HepG2 (cell line): ENCODE measurements around the gene PTPN13. TPM values are rescaled to one million over a fixed set of nuclear protein-coding genes. Genes with fewer than 3 reads are reported as not detected.

ENCODE experiments used
- ATAC-seq: fragments of 200-7000 bp; cut with Tn5 transposase; 3 replicates; pipeline ENCODE4 v1.9.1; 2020; ENCODE audit warnings: mild to moderate bottlenecking, moderate library complexity
- BruUV-seq: library from RNA; stranded (reverse); fragments of 400-500 nt; replicated peaks from 2 replicates; lab custom pipeline; 2021; lab: Mats Ljungman, UMichigan
- CTCF ChIA-PET: fragments of 300-600 bp; formaldehyde crosslinking; extraction: SDS; loops from one replicate; lab custom pipeline; 2021; ENCODE audit warnings: low total read pairs, inconsistent platforms, low intra/inter-chr PET ratio; lab: Yijun Ruan, JAX
- POLR2A ChIA-PET: fragments of 350-600 bp; sonication (Branson Sonifier 250); formaldehyde crosslinking; loops from one replicate; lab custom pipeline; 2020; ENCODE audit warnings: antibody characterized with exemption, inconsistent platforms; lab: Yijun Ruan, JAX
- DNase-seq: peaks from one replicate; pipeline ENCODE4 v3.0.0-alpha.2; 2015; ENCODE audit warnings: low spot score
- FAIRE-seq: peaks from 3 replicates; lab custom pipeline; 2011; peaks lifted over from hg19 to GRCh38; lab: Jason Lieb, UNC
- H2AFZ ChIP-seq: one replicate; pipeline ENCODE4 v1.6.1; 2011; ENCODE audit warnings: low read length, inconsistent platforms
- H3K27ac ChIP-seq: fragments of 300-600 bp; 3 replicates; pipeline ENCODE4 v1.8.0; 2011; ENCODE audit warnings: mixed run types, mild to moderate bottlenecking, mixed read lengths, low read length, inconsistent platforms; ENCODE audit not compliant: insufficient read depth; ENCODE audit errors: extremely low read length
- H3K27me3 ChIP-seq, 2 experiments: fragments of 200-600 bp in 1 of 2; 2 replicates in 1 of 2; 3 replicates in 1 of 2; pipeline versions ENCODE4 v1.6.0 to v1.8.0; 2011; ENCODE audit warnings: low read length in 2 of 2, mild to moderate bottlenecking in 2 of 2, moderate library complexity in 2 of 2, inconsistent platforms in 1 of 2; ENCODE audit not compliant: insufficient read depth in 2 of 2, control insufficient read depth in 1 of 2
- H3K36me3 ChIP-seq, 2 experiments: fragments of 200-600 bp in 1 of 2; replicated peaks in 1 of 2; 2 replicates in 1 of 2; 3 replicates in 1 of 2; pipeline versions ENCODE4 v1.5.1 to v1.8.0; 2011; ENCODE audit warnings: low read length in 2 of 2, inconsistent platforms in 1 of 2; ENCODE audit not compliant: insufficient read depth in 2 of 2, control insufficient read depth in 1 of 2
- H3K4me1 ChIP-seq: 2 replicates; pipeline ENCODE4 v1.5.1; 2012; ENCODE audit warnings: low read length, inconsistent platforms; ENCODE audit not compliant: insufficient read depth
- H3K4me2 ChIP-seq: 2 replicates; pipeline ENCODE4 v1.6.0; 2011; ENCODE audit warnings: low read depth, low read length, inconsistent platforms
- H3K4me3 ChIP-seq, 3 experiments: fragments of 200-600 bp in 1 of 3; sonication (generic), shearing (Covaris generic) in 1 of 3; replicated peaks in 1 of 3; 2 replicates each; pipeline ENCODE4 v1.5.1; 2011 to 2016; ENCODE audit warnings: low read length in 3 of 3, inconsistent platforms in 2 of 3, low read depth in 2 of 3, mild to moderate bottlenecking in 2 of 3, control low read depth in 1 of 3, mixed read lengths in 1 of 3; ENCODE audit not compliant: insufficient read depth in 1 of 3
- H3K79me2 ChIP-seq: one replicate; pipeline ENCODE4 v1.6.1; 2011; ENCODE audit warnings: low read length, inconsistent platforms; ENCODE audit not compliant: insufficient read depth
- H3K9ac ChIP-seq: 2 replicates; pipeline ENCODE4 v1.6.0; 2011; ENCODE audit warnings: mild to moderate bottlenecking, low read depth, low read length, inconsistent platforms; ENCODE audit not compliant: insufficient read depth
- H3K9me3 ChIP-seq: 2 replicates; pipeline ENCODE4 v1.5.1; 2012; ENCODE audit warnings: mild to moderate bottlenecking, low read length
- H4K20me1 ChIP-seq: 2 replicates; pipeline ENCODE4 v1.6.0; 2011; ENCODE audit warnings: inconsistent platforms, mild to moderate bottlenecking, low read length, moderate library complexity; ENCODE audit not compliant: insufficient read depth
- DDIT3 ChIP-seq: sonication (generic); formaldehyde crosslinking; IDR thresholded peaks from 2 replicates; pipeline ENCODE4 v1.4.0; 2020; ENCODE audit warnings: mild to moderate bottlenecking, missing genetic modification reagents
- FOSL2 ChIP-seq: sonication (generic); formaldehyde crosslinking; IDR thresholded peaks from 2 replicates; pipeline ENCODE4 v1.4.0; 2020; ENCODE audit warnings: missing genetic modification reagents
- NCOA2 ChIP-seq: sonication (generic); formaldehyde crosslinking; IDR thresholded peaks from 2 replicates; pipeline ENCODE4 v1.8.0; 2022; ENCODE audit warnings: inconsistent platforms
- RARA ChIP-seq: IDR thresholded peaks from 2 replicates; pipeline ENCODE4 v1.6.1; 2016; ENCODE audit warnings: missing genetic modification reagents, missing compliant biosample characterization
- ZC3H4 ChIP-seq: sonication (generic); formaldehyde crosslinking; IDR thresholded peaks from 2 replicates; pipeline ENCODE4 v1.4.0; 2020; ENCODE audit warnings: missing genetic modification reagents, borderline replicate concordance
- ZNF597 ChIP-seq: sonication (generic); formaldehyde crosslinking; IDR thresholded peaks from 2 replicates; pipeline ENCODE4 v1.5.0; 2020; ENCODE audit warnings: missing genetic modification reagents
- ZNF670 ChIP-seq: sonication (generic); formaldehyde crosslinking; IDR thresholded peaks from 2 replicates; pipeline ENCODE4 v1.8.0; 2022; ENCODE audit warnings: mild to moderate bottlenecking, missing genetic modification reagents, borderline replicate concordance
- WGBS: methylation state at CpG from one replicate; pipeline ENCODE4 v1.1.6; 2017; ENCODE audit warnings: low lambda C conversion rate; 5-methylcytosine and 5-hydroxymethylcytosine counted together
- in situ Hi-C: cut with HindIII; loops from 2 replicates; pipeline ENCODE4 v1.10.0; 2017; ENCODE audit warnings: low pct_unique_long_range_greater_than_20kb; ENCODE audit not compliant: extremely low pct_ligation_motif_present
- intact Hi-C: fragments of 100-400 bp; cut with micrococcal nuclease; formaldehyde crosslinking; loops from one replicate; pipeline ENCODE4 v1.10.0; 2022; ENCODE audit not compliant: unreplicated experiment
- polyA plus RNA-seq, 8 experiments: library from polyadenylated mRNA; depleted of rRNA in 3 of 8; stranded (reverse) in 7 of 8; unstranded in 1 of 8; fragments of >200 nt; fragmentation: Illumina TruSeq in 4 of 8; extraction: Trizol in 4 of 8; gene quantifications; 2 replicates each; pipeline versions ENCODE4 v1.2.1 to v1.2.3, GENCODE V29; 2011 to 2016; ENCODE audit warnings: low read depth in 4 of 8, missing spikeins in 1 of 8, mixed read lengths in 1 of 8; ENCODE audit not compliant: insufficient read depth in 1 of 8
- total RNA-seq, 5 experiments: library from RNA; depleted of rRNA; stranded (reverse); fragments of >200 nt; fragmentation: Illumina TruSeq; extraction: Trizol; gene quantifications; 2 replicates each; pipeline ENCODE4 v1.2.3, GENCODE V29; 2016; ENCODE audit warnings: low read depth in 1 of 5

PTPN13 gene
- total and polyA plus RNA-seq, 2 of the 13 experiments (the other 11 are each of a cell fraction or from before 2014, with no cell fraction given) = not detected

DNA sequence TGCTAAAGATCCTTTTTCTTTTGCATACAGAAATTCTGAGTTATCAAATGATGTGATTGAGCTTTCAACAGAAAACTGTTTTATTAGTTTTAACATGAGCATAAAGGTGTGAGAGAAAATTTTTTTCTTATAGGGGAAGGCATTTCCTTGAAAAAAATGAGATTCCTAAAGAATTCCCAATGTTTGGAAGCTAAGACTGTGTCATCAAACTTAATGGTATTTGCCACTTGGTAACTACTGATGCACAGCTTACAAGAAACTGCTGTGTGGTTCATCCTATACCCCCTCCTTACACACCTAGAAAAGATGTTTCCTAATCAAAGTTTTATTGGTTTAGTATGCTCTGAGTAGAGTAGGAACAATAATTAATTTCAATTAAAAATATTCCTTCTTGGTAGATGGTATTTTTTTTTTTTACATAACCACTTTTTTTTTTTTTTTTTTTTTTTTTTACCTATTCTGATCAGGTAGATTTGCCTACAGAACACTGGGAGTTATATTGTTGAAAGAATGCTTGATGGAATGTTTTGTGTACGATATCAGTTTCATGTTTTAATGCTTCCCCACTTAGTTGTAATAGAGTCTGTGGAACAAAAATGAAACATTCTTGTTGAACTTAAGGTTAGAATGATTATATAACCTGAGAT is 6.0 kb downstream of the PTPN13 start:
- H3K27me3 ChIP-seq = peaks cover 0 to 6% of the 10 kb centered on the region in 2 experiments; a peak in 2 of 5 replicates
- FAIRE-seq (no peak), DNase-seq (no peak), ATAC-seq (no peak)
- 2% methylated on average over 1 of the region's 1 CpG for WGBS
- no peak for TF ChIP-seq ZNF670
- no peak for TF ChIP-seq FOSL2 (CRISPR knock-in tag)
- no peak for TF ChIP-seq DDIT3 (CRISPR knock-in tag)
- TF ChIP-seq ZC3H4 = no peak
- no peak for TF ChIP-seq RARA (CRISPR knock-in tag)
- TF ChIP-seq NCOA2 (CRISPR knock-in tag) = no peak
- no peak overlapping the region for H2AFZ ChIP-seq
- intact Hi-C loops = no loop called here
- no peak overlapping the region for H3K4me2 ChIP-seq
- BruUV-seq = no TSS peak
- no peaks in the 10 kb centered on the region for H3K9me3 ChIP-seq
- no peaks in the 10 kb centered on the region for H4K20me1 ChIP-seq
- POLR2A ChIA-PET = no interaction called here
- no peaks in the 10 kb centered on the region for H3K36me3 ChIP-seq
- CTCF ChIA-PET = no interaction called here
- no peak overlapping the region for H3K9ac ChIP-seq
- no peak overlapping the region for H3K27ac ChIP-seq
- no peaks in the 10 kb centered on the region for H3K4me1 ChIP-seq
- no peaks in the 10 kb centered on the region for H3K79me2 ChIP-seq
- no peak overlapping the region for H3K4me3 ChIP-seq
- in situ Hi-C loops = no loop called here

DNA sequence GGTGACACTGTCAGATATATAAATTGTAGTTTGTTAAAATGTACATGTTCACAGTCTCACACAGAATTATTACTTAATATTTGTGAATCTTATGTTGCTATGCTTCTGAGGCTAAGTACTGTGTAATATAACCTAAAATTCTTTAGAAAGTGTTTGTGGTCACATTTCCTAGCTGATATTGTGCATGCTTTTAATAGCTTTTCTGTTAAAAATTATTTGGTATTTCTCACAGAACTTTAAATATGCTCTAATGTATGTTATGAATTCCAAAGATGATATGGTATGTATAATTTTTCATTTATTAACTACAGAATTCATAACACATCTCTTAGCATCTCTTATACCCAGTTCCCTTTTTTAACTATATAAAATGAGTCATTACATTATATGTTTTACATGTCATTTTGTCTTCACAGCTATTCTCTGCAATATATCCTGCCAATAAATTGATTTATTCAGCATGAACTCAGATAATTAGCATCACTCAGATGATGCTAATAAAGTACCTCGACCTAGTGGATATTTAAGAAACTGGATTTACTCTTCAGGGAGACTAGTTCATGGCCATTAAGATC is 9.3 kb downstream of the PTPN13 start:
- no peak overlapping the region for H2AFZ ChIP-seq
- H3K79me2 ChIP-seq = no peaks in the 10 kb centered on the region
- no peak overlapping the region for H3K4me3 ChIP-seq
- no TSS peak for BruUV-seq
- H3K4me2 ChIP-seq = no peak overlapping the region
- 0% methylated on average over 1 of the region's 1 CpG for WGBS
- no peak overlapping the region for H3K27ac ChIP-seq
- DNase-seq = no peak
- in situ Hi-C loops = no loop called here
- ChIA-PET POLR2A (no interaction called here), CTCF (no interaction called here)
- no peaks in the 10 kb centered on the region for H3K36me3 ChIP-seq
- no peaks in the 10 kb centered on the region for H4K20me1 ChIP-seq
- TF ChIP-seq ZNF597 = no peak
- TF ChIP-seq, all 625 proteins: peak for 0
- H3K4me1 ChIP-seq = no peaks in the 10 kb centered on the region
- ATAC-seq (no peak), FAIRE-seq (no peak)
- no peaks in the 10 kb centered on the region for H3K9me3 ChIP-seq
- H3K27me3 ChIP-seq = no peaks in the 10 kb centered on the region
- intact Hi-C loops = no loop called here
- no peak overlapping the region for H3K9ac ChIP-seq
